Endothelial cell of umbilical vein (primary cell): ENCODE measurements around the gene TBX1.

Experiments used
- CTCF ChIP-seq, 2 donors: IDR thresholded peaks; 1 replicate in 1 of 2; 2 replicates in 1 of 2; pipeline ENCODE4 v1.5.1; 2011; ENCODE audit warnings: low read length in 2 of 2, mild to moderate bottlenecking in 2 of 2, moderate library complexity in 2 of 2, control low read depth in 1 of 2, inconsistent platforms in 1 of 2, low read depth in 1 of 2; ENCODE audit not compliant: insufficient read depth in 1 of 2; ENCODE audit errors: extremely low read depth in 1 of 2
- EZH2 ChIP-seq: IDR thresholded peaks from 2 replicates; pipeline ENCODE4 v1.6.1; 2012; ENCODE audit warnings: borderline replicate concordance, low read depth, mild to moderate bottlenecking, moderate library complexity, low read length, inconsistent platforms; ENCODE audit not compliant: severe bottlenecking
- MAX ChIP-seq: IDR thresholded peaks from 2 replicates; pipeline ENCODE4 v1.6.1; 2011; ENCODE audit not compliant: insufficient read depth, insufficient read length
- POLR2A ChIP-seq: IDR thresholded peaks from 2 replicates; pipeline ENCODE4 v1.6.1; 2012; ENCODE audit warnings: low read depth, mild to moderate bottlenecking, control low read depth, low read length
- POLR2AphosphoS5 ChIP-seq: IDR thresholded peaks from 2 replicates; pipeline ENCODE4 v1.6.1; 2012; ENCODE audit warnings: low read depth, mild to moderate bottlenecking, control low read depth, low read length, moderate library complexity; ENCODE audit not compliant: insufficient read depth

- TF ChIP-seq POLR2A: no peak
- no peak for TF ChIP-seq CTCF (IDR thresholded peaks at IDR 0.05; ENCODE audit: extremely low read depth in 1 of 2, insufficient read depth in 1 of 2, low read depth in 1 of 2, low read length in 2 of 2)
- no peak for TF ChIP-seq EZH2
- TF ChIP-seq POLR2AphosphoS5: no peak
- no peak for TF ChIP-seq MAX
Measured at GRCh38 chr22:19785461-19786263, 25.1 kb downstream of the TBX1 start.
